Esophagus squamous epithelium (tissue), 4 donors: ENCODE measurements around the gene TOGARAM2.

ENCODE experiments used
- CTCF ChIP-seq, 6 experiments: fragments of 450-650 bp in 4 of 6; fragments of 200-600 bp in 2 of 6; sonication (generic) in 2 of 6; IDR thresholded peaks; one replicate each; pipeline ENCODE4 v1.5.1; 2016 to 2019; ENCODE audit warnings: antibody characterized with exemption in 6 of 6, mild to moderate bottlenecking in 4 of 6, moderate library complexity in 4 of 6
- POLR2A ChIP-seq, 4 donors: fragments of 450-650 bp; IDR thresholded peaks; one replicate each; pipeline ENCODE4 v1.6.1; 2017; ENCODE audit warnings: antibody characterized with exemption in 4 of 4, mild to moderate bottlenecking in 4 of 4, moderate library complexity in 3 of 4

DNA sequence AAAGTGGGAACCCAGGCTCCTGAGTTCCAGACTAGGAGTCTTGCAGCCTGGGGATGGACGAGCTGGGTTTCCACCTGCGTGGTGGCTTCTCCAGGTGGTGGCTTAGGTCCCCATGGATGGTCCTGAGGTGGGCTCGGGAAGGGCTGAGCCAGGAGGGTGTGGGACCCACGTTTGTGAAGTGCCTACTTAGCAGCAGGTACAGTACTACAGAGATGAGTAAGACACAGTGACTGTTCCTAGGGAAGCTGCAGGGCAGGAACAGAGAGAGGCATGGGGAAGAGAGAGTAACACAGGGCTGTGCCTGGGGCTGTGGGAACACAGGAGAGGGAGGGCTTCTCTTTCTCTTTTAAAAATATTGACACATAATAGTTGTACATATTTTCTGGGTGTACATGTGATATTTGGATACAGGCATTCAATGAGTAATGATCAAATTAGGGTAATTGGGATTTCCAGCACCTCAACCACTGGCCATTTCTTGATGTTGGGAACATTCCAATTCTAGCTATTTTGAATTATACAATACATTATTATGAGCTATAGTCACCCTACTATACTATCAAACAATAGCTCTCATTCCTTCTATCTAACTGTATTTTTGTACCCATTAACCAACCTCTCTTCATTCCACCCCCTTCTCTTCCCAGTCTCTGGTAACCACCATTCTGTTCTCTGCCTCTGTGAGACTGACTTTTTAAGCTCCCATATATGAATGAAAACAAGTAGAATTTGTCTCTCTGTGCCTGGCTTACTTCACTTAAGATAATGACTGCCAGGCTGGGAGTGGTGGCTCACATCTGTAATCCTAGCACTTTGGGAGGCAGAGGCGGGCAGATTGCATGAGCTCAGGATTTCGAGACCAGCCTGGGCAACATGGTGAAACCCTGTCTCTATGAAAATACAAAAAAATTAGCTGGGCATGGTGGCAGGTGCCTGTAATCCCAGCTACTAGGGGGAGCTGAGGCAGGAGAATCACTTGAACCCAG is 15.0 kb downstream of the TOGARAM2 start:
- TF ChIP-seq CTCF (IDR thresholded peaks at IDR 0.05) (no peak), POLR2A (IDR thresholded peaks at IDR 0.05) (no peak)
